OCI-LY1 (cell line): ENCODE data around the gene MRE11.

ENCODE experiments used
- CTCF ChIP-seq: fragments of 200-600 bp; sonication (generic), shearing (Covaris generic); IDR thresholded peaks from 2 replicates; pipeline ENCODE4 v1.5.1; 2017; ENCODE audit warnings: mild to moderate bottlenecking, antibody characterized with exemption, low read length, moderate library complexity, mixed read lengths
- EZH2 ChIP-seq: fragments of 200-600 bp; sonication (generic), shearing (Covaris generic); IDR thresholded peaks from 2 replicates; pipeline ENCODE4 v1.8.0; 2017; ENCODE audit warnings: borderline replicate concordance, mixed run types, mild to moderate bottlenecking, antibody characterized with exemption, low read length, moderate library complexity, mixed read lengths

DNA sequence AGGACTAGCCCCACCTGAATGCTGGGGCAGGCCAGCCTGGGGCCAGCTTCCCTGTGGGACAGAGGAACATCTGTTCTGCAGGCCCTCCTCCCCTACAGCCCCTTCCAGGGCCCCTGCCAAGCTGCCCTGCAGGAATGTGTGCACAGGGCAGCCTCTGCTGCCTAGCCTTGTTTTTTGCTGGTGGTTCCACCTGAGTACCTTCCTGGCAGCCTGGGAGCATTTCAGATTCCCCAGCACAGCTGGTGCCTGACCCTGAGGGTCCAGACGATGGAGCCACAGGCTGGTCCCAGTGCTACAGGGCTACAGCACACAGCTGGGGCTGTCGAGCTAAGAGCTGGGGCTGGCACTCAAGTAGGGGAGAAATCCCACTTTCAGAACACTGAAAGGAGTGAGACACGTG is 70.1 kb downstream of the MRE11 start:
- no peak for TF ChIP-seq CTCF
- TF ChIP-seq EZH2 = no peak
